ENCODE measurements around the gene NTN1. TPM values are rescaled to one million over a fixed set of nuclear protein-coding genes. Genes with fewer than 3 reads are reported as not detected.

NTN1 gene
- total RNA-seq, 2 experiments from 2014 or later = 0.29 to 0.31 TPM

GRCh38 chr17:9170853-9171252, 149.5 kb downstream of the NTN1 start:
- H3K27me3 Mint-ChIP-seq = peaks cover 10% of the 10 kb centered on the region
- no peaks in the 10 kb centered on the region for H3K36me3 Mint-ChIP-seq
- ChIA-PET CTCF (no interaction called here), POLR2A (no interaction called here)
- intact Hi-C loops (cut with micrococcal nuclease) = no loop called here
- H3K4me1 Mint-ChIP-seq (ENCODE audit: low read depth) = no peaks in the 10 kb centered on the region
- no peak overlapping the region for H3K4me3 Mint-ChIP-seq
- no peak for DNase-seq
- H3K9me3 Mint-ChIP-seq = no peaks in the 10 kb centered on the region
- H3K27ac Mint-ChIP-seq = no peak overlapping the region

- no peak overlapping the region for H3K4me3 Mint-ChIP-seq
- H3K36me3 Mint-ChIP-seq = no peaks in the 10 kb centered on the region
- CTCF ChIA-PET = no interaction called here
- DNase-seq = no peak
- H3K4me1 Mint-ChIP-seq (ENCODE audit: low read depth) = peaks cover 5% of the 10 kb centered on the region
- POLR2A ChIA-PET = no interaction called here
- intact Hi-C loops (cut with micrococcal nuclease) = no loop called here
- H3K9me3 Mint-ChIP-seq = no peaks in the 10 kb centered on the region
- peaks cover 10% of the 10 kb centered on the region for H3K27me3 Mint-ChIP-seq
- no peak overlapping the region for H3K27ac Mint-ChIP-seq
Measured at GRCh38 chr17:9173386-9173983, 152.2 kb downstream of the NTN1 start.

- ChIA-PET POLR2A (no interaction called here), CTCF (interaction anchor here (0.9 kb wide), 1 partner anchor 118 kb away, joined by 4 read pairs; no protein-coding TSS in a partner anchor)
- no peak for DNase-seq
- Mint-ChIP-seq H3K4me3 (no peak overlapping the region), H3K9me3 (no peaks in the 10 kb centered on the region), H3K27me3 (peaks cover 9% of the 10 kb centered on the region), H3K36me3 (no peaks in the 10 kb centered on the region), H3K27ac (no peak overlapping the region), H3K4me1 (ENCODE audit: low read depth) (peaks cover 5% of the 10 kb centered on the region)
- intact Hi-C loops (cut with micrococcal nuclease) = no loop called here
Measured at GRCh38 chr17:9174312-9174711, 153.0 kb downstream of the NTN1 start.

- Mint-ChIP-seq H3K9me3 (no peaks in the 10 kb centered on the region), H3K4me3 (no peak overlapping the region), H3K27me3 (peaks cover 7% of the 10 kb centered on the region), H3K4me1 (ENCODE audit: low read depth) (peaks cover 5% of the 10 kb centered on the region), H3K36me3 (no peaks in the 10 kb centered on the region), H3K27ac (no peak overlapping the region)
- CTCF ChIA-PET = interaction anchor here (0.9 kb wide), 1 partner anchor 118 kb away, joined by 4 read pairs; no protein-coding TSS in a partner anchor
- intact Hi-C loops (cut with micrococcal nuclease) = no loop called here
- POLR2A ChIA-PET = no interaction called here
- no peak for DNase-seq
Measured at GRCh38 chr17:9174779-9175574, 153.7 kb downstream of the NTN1 start.

- H3K4me1 Mint-ChIP-seq (ENCODE audit: low read depth) = peaks cover 5% of the 10 kb centered on the region
- ChIA-PET CTCF (no interaction called here), POLR2A (no interaction called here)
- H3K27ac Mint-ChIP-seq = no peak overlapping the region
- peaks cover 5% of the 10 kb centered on the region for H3K27me3 Mint-ChIP-seq
- H3K9me3 Mint-ChIP-seq = no peaks in the 10 kb centered on the region
- no peaks in the 10 kb centered on the region for H3K36me3 Mint-ChIP-seq
- no peak overlapping the region for H3K4me3 Mint-ChIP-seq
- DNase-seq = peak; percentile 21
- intact Hi-C loops (cut with micrococcal nuclease) = no loop called here
Measured at GRCh38 chr17:9175700-9176467, 154.6 kb downstream of the NTN1 start.

GRCh38 chr17:9177212-9177611, 155.9 kb downstream of the NTN1 start:
- POLR2A ChIA-PET = no interaction called here
- peaks cover 1% of the 10 kb centered on the region for H3K27me3 Mint-ChIP-seq
- H3K36me3 Mint-ChIP-seq = no peaks in the 10 kb centered on the region
- no peak for DNase-seq
- H3K27ac Mint-ChIP-seq = no peak overlapping the region
- H3K9me3 Mint-ChIP-seq = no peaks in the 10 kb centered on the region
- H3K4me1 Mint-ChIP-seq (ENCODE audit: low read depth) = peaks cover 5% of the 10 kb centered on the region
- no peak overlapping the region for H3K4me3 Mint-ChIP-seq
- intact Hi-C loops (cut with micrococcal nuclease) = no loop called here
- CTCF ChIA-PET = no interaction called here

GRCh38 chr17:9178319-9178718, 157.0 kb downstream of the NTN1 start:
- CTCF ChIA-PET = no interaction called here
- peaks cover 5% of the 10 kb centered on the region for H3K4me1 Mint-ChIP-seq (ENCODE audit: low read depth)
- H3K27me3 Mint-ChIP-seq = no peaks in the 10 kb centered on the region
- H3K4me3 Mint-ChIP-seq = no peak overlapping the region
- intact Hi-C loops (cut with micrococcal nuclease) = no loop called here
- no peaks in the 10 kb centered on the region for H3K9me3 Mint-ChIP-seq
- DNase-seq = no peak
- no peaks in the 10 kb centered on the region for H3K36me3 Mint-ChIP-seq
- POLR2A ChIA-PET = no interaction called here
- H3K27ac Mint-ChIP-seq = no peak overlapping the region

GRCh38 chr17:9179602-9180001, 158.3 kb downstream of the NTN1 start:
- intact Hi-C loops (cut with micrococcal nuclease) = no loop called here
- Mint-ChIP-seq H3K27me3 (peaks cover 6% of the 10 kb centered on the region), H3K9me3 (no peaks in the 10 kb centered on the region), H3K4me1 (ENCODE audit: low read depth) (peaks cover 5% of the 10 kb centered on the region), H3K36me3 (no peaks in the 10 kb centered on the region), H3K27ac (no peak overlapping the region), H3K4me3 (no peak overlapping the region)
- DNase-seq = no peak
- ChIA-PET POLR2A (no interaction called here), CTCF (no interaction called here)

- CTCF ChIA-PET = no interaction called here
- H3K36me3 Mint-ChIP-seq = no peaks in the 10 kb centered on the region
- DNase-seq = no peak
- peaks cover 10% of the 10 kb centered on the region for H3K27me3 Mint-ChIP-seq
- no peak overlapping the region for H3K27ac Mint-ChIP-seq
- intact Hi-C loops (cut with micrococcal nuclease) = no loop called here
- no peak overlapping the region for H3K4me3 Mint-ChIP-seq
- H3K9me3 Mint-ChIP-seq = no peaks in the 10 kb centered on the region
- POLR2A ChIA-PET = no interaction called here
- H3K4me1 Mint-ChIP-seq (ENCODE audit: low read depth) = no peaks in the 10 kb centered on the region
Measured at GRCh38 chr17:9181640-9182039, 160.3 kb downstream of the NTN1 start.

GRCh38 chr17:9183306-9183705, 162.0 kb downstream of the NTN1 start:
- ChIA-PET POLR2A (no interaction called here), CTCF (no interaction called here)
- DNase-seq = no peak
- no peaks in the 10 kb centered on the region for H3K36me3 Mint-ChIP-seq
- no peak overlapping the region for H3K27ac Mint-ChIP-seq
- peaks cover 17% of the 10 kb centered on the region for H3K27me3 Mint-ChIP-seq
- intact Hi-C loops (cut with micrococcal nuclease) = no loop called here
- H3K4me1 Mint-ChIP-seq (ENCODE audit: low read depth) = no peaks in the 10 kb centered on the region
- H3K9me3 Mint-ChIP-seq = no peaks in the 10 kb centered on the region
- no peak overlapping the region for H3K4me3 Mint-ChIP-seq

- CTCF ChIA-PET = no interaction called here
Measured at GRCh38 chr17:9185142-9185541, 163.8 kb downstream of the NTN1 start.

GRCh38 chr17:9185688-9186284, 164.5 kb downstream of the NTN1 start:
- CTCF ChIA-PET = no interaction called here
- POLR2A ChIA-PET = no interaction called here
- intact Hi-C loops (cut with micrococcal nuclease) = no loop called here
- no peak overlapping the region for H3K27ac Mint-ChIP-seq
- no peak overlapping the region for H3K4me3 Mint-ChIP-seq
- no peaks in the 10 kb centered on the region for H3K36me3 Mint-ChIP-seq
- no peaks in the 10 kb centered on the region for H3K4me1 Mint-ChIP-seq (ENCODE audit: low read depth)
- peaks cover 17% of the 10 kb centered on the region for H3K27me3 Mint-ChIP-seq
- no peaks in the 10 kb centered on the region for H3K9me3 Mint-ChIP-seq
- no peak for DNase-seq

More at GRCh38 chr17:9185142-9185541, 163.8 kb downstream of the NTN1 start:
- H3K4me3 Mint-ChIP-seq = no peak overlapping the region
- H3K36me3 Mint-ChIP-seq = no peaks in the 10 kb centered on the region
- H3K27ac Mint-ChIP-seq = no peak overlapping the region
- no peaks in the 10 kb centered on the region for H3K4me1 Mint-ChIP-seq (ENCODE audit: low read depth)
- no peak for DNase-seq
- no peaks in the 10 kb centered on the region for H3K9me3 Mint-ChIP-seq
- H3K27me3 Mint-ChIP-seq = peaks cover 17% of the 10 kb centered on the region
- POLR2A ChIA-PET = no interaction called here
- intact Hi-C loops (cut with micrococcal nuclease) = no loop called here

All from activated CD4-positive, alpha-beta memory T cell treated with anti-CD3 and anti-CD28 coated beads for 36 hours (primary cell).